Trophoblast cell (in vitro differentiated cells and primary cell): ENCODE data around the gene APOC3.

Experiments
- DNase-seq, 2 donors: peaks; one replicate each; pipeline ENCODE4 v3.0.0-alpha.2; 2016
- H2AFZ ChIP-seq: 2 replicates; pipeline ENCODE4 v1.6.1; 2013; ENCODE audit warnings: low read length, moderate library complexity, mild to moderate bottlenecking; ENCODE audit not compliant: insufficient read depth, poor library complexity
- H2AK5ac ChIP-seq: 2 replicates; pipeline ENCODE4 v1.6.1; 2013; ENCODE audit warnings: mild to moderate bottlenecking, low read length
- H2BK120ac ChIP-seq: 2 replicates; pipeline ENCODE4 v1.6.1; 2013; ENCODE audit warnings: low read length, mild to moderate bottlenecking, moderate library complexity; ENCODE audit not compliant: insufficient read depth, poor library complexity
- H2BK12ac ChIP-seq: 2 replicates; pipeline ENCODE4 v1.6.1; 2013; ENCODE audit warnings: mild to moderate bottlenecking, low read length, moderate library complexity
- H2BK5ac ChIP-seq: 2 replicates; pipeline ENCODE4 v1.6.1; 2013; ENCODE audit warnings: low read length, low read depth, moderate library complexity, mild to moderate bottlenecking; ENCODE audit not compliant: poor library complexity
- H3K14ac ChIP-seq: 2 replicates; pipeline ENCODE4 v1.6.1; 2013; ENCODE audit warnings: mild to moderate bottlenecking, low read length
- H3K18ac ChIP-seq: 2 replicates; pipeline ENCODE4 v1.6.1; 2013; ENCODE audit warnings: mild to moderate bottlenecking, low read length
- H3K23ac ChIP-seq: 2 replicates; pipeline ENCODE4 v1.6.1; 2013; ENCODE audit warnings: low read length
- H3K27ac ChIP-seq: 2 replicates; pipeline ENCODE4 v1.5.1; 2013; ENCODE audit warnings: low read depth, mild to moderate bottlenecking, inconsistent platforms, low read length, moderate library complexity
- H3K27me3 ChIP-seq: 2 replicates; pipeline ENCODE4 v1.6.1; 2013; ENCODE audit warnings: inconsistent platforms, mild to moderate bottlenecking, low read length, moderate library complexity; ENCODE audit not compliant: insufficient read depth
- H3K36me3 ChIP-seq, 2 experiments: 1 replicate in 1 of 2; 2 replicates in 1 of 2; pipeline ENCODE4 v1.6.1; 2013; ENCODE audit warnings: low read length in 2 of 2, mild to moderate bottlenecking in 2 of 2, moderate library complexity in 1 of 2; ENCODE audit not compliant: insufficient read depth in 2 of 2, control insufficient read depth in 1 of 2
- H3K4ac ChIP-seq: 2 replicates; pipeline ENCODE4 v1.6.1; 2013; ENCODE audit warnings: low read depth, mild to moderate bottlenecking, low read length, moderate library complexity
- H3K4me1 ChIP-seq, 2 experiments: 1 replicate in 1 of 2; 2 replicates in 1 of 2; pipeline ENCODE4 v1.6.1; 2013; ENCODE audit warnings: low read length in 2 of 2, mild to moderate bottlenecking in 2 of 2, moderate library complexity in 1 of 2; ENCODE audit not compliant: insufficient read depth in 2 of 2, control insufficient read depth in 1 of 2
- H3K4me2 ChIP-seq: 2 replicates; pipeline ENCODE4 v1.6.1; 2013; ENCODE audit warnings: inconsistent platforms, mild to moderate bottlenecking, low read length, moderate library complexity
- H3K4me3 ChIP-seq: 2 replicates; pipeline ENCODE4 v1.5.1; 2013; ENCODE audit warnings: mild to moderate bottlenecking, low read depth, low read length, inconsistent platforms
- H3K79me1 ChIP-seq: one replicate; pipeline ENCODE4 v1.6.1; 2013; ENCODE audit warnings: low read length
- H3K79me2 ChIP-seq: 2 replicates; pipeline ENCODE4 v1.6.1; 2013; ENCODE audit warnings: low read length, mild to moderate bottlenecking; ENCODE audit not compliant: control insufficient read depth, insufficient read depth, poor library complexity
- H3K9ac ChIP-seq: 2 replicates; pipeline ENCODE4 v1.6.1; 2013; ENCODE audit warnings: mild to moderate bottlenecking, low read length
- H3K9me3 ChIP-seq: 2 replicates; pipeline ENCODE4 v1.6.1; 2013; ENCODE audit warnings: low read depth, mild to moderate bottlenecking, control low read depth, inconsistent platforms, low read length; ENCODE audit not compliant: insufficient read depth
- H4K12ac ChIP-seq: 2 replicates; pipeline ENCODE4 v1.6.1; 2013; ENCODE audit warnings: low read depth, mild to moderate bottlenecking, low read length, moderate library complexity
- H4K8ac ChIP-seq: 2 replicates; pipeline ENCODE4 v1.6.1; 2013; ENCODE audit warnings: low read depth, mild to moderate bottlenecking, low read length, moderate library complexity
- H4K91ac ChIP-seq: one replicate; pipeline ENCODE4 v1.6.1; 2013; ENCODE audit warnings: low read depth, mild to moderate bottlenecking, low read length, moderate library complexity
- WGBS: extraction: QIAGEN DNeasy Blood & Tissue Kit; methylation state at CpG from one replicate; pipeline ENCODE4 v1.1.7; 2013; ENCODE audit warnings: missing lambda C conversion rate; ENCODE audit not compliant: insufficient read length, insufficient coverage; ENCODE audit errors: extremely low coverage; 5-methylcytosine and 5-hydroxymethylcytosine counted together

APOC3 gene

DNA sequence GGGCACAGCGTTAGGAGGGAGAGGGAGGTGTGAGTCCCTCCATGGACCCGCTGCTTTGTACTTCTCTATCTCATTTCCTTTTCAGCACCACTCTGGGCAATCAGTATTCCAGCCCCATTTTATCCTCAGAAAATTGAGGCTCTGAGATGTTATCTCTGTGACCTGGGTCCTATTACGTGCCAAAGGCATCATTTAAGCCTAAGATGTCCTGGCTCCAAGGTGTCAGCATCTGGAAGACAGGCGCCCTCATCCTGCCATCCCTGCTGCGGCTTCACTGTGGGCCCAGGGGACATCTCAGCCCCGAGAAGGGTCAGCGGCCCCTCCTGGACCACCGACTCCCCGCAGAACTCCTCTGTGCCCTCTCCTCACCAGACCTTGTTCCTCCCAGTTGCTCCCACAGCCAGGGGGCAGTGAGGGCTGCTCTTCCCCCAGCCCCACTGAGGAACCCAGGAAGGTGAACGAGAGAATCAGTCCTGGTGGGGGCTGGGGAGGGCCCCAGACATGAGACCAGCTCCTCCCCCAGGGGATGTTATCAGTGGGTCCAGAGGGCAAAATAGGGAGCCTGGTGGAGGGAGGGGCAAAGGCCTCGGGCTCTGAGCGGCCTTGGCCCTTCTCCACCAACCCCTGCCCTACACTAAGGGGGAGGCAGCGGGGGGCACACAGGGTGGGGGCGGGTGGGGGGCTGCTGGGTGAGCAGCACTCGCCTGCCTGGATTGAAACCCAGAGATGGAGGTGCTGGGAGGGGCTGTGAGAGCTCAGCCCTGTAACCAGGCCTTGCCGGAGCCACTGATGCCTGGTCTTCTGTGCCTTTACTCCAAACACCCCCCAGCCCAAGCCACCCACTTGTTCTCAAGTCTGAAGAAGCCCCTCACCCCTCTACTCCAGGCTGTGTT is 829 bp upstream of the APOC3 start:
- Histone ChIP-seq H2AK5ac (no peak overlapping the region), H3K9me3 (no peaks in the 10 kb centered on the region), H3K79me2 (no peaks in the 10 kb centered on the region), H4K12ac (no peak overlapping the region), H3K79me1 (peaks cover 3% of the 10 kb centered on the region), H3K9ac (peak overlapping the region; percentile 18), H2BK5ac (no peak overlapping the region), H3K27ac (no peak overlapping the region), H4K8ac (no peak overlapping the region), H3K36me3 (no peaks in the 10 kb centered on the region), H3K18ac (no peak overlapping the region), H3K14ac (no peak overlapping the region), H3K4me2 (no peak overlapping the region), H2BK120ac (no peak overlapping the region), H2BK12ac (peak overlapping the region; percentile 4), H2AFZ (no peak overlapping the region), H3K4me3 (no peak overlapping the region), H3K27me3 (no peaks in the 10 kb centered on the region), H3K23ac (no peak overlapping the region), H3K4ac (no peak overlapping the region), H3K4me1 (peaks cover 5% of the 10 kb centered on the region in 2 experiments), H4K91ac (no peak overlapping the region)
- DNase-seq: no peak
- no CpG with 5 or more reads among the region's 16 CpGs for WGBS

DNA sequence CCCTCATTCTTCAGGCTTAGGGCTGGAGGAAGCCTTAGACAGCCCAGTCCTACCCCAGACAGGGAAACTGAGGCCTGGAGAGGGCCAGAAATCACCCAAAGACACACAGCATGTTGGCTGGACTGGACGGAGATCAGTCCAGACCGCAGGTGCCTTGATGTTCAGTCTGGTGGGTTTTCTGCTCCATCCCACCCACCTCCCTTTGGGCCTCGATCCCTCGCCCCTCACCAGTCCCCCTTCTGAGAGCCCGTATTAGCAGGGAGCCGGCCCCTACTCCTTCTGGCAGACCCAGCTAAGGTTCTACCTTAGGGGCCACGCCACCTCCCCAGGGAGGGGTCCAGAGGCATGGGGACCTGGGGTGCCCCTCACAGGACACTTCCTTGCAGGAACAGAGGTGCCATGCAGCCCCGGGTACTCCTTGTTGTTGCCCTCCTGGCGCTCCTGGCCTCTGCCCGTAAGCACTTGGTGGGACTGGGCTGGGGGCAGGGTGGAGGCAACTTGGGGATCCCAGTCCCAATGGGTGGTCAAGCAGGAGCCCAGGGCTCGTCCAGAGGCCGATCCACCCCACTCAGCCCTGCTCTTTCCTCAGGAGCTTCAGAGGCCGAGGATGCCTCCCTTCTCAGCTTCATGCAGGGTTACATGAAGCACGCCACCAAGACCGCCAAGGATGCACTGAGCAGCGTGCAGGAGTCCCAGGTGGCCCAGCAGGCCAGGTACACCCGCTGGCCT is 641 bp downstream of the APOC3 start:
- Histone ChIP-seq H4K91ac (peak overlapping the region; percentile 50), H2BK120ac (peak overlapping the region; percentile 27), H3K27ac (no peak overlapping the region), H2AK5ac (peak overlapping the region; percentile 73), H3K27me3 (no peaks in the 10 kb centered on the region), H3K14ac (peak overlapping the region; percentile 11), H3K9me3 (no peaks in the 10 kb centered on the region), H2AFZ (no peak overlapping the region), H3K4me2 (no peak overlapping the region), H2BK12ac (no peak overlapping the region), H3K4ac (no peak overlapping the region), H3K23ac (no peak overlapping the region), H4K8ac (no peak overlapping the region), H3K18ac (no peak overlapping the region), H2BK5ac (no peak overlapping the region), H4K12ac (no peak overlapping the region), H3K36me3 (no peaks in the 10 kb centered on the region), H3K79me2 (no peaks in the 10 kb centered on the region), H3K4me1 (peaks cover 5% of the 10 kb centered on the region in 2 experiments), H3K4me3 (no peak overlapping the region), H3K9ac (no peak overlapping the region), H3K79me1 (peaks cover 3% of the 10 kb centered on the region)
- no peak for DNase-seq
- no CpG with 5 or more reads among the region's 17 CpGs for WGBS

DNA sequence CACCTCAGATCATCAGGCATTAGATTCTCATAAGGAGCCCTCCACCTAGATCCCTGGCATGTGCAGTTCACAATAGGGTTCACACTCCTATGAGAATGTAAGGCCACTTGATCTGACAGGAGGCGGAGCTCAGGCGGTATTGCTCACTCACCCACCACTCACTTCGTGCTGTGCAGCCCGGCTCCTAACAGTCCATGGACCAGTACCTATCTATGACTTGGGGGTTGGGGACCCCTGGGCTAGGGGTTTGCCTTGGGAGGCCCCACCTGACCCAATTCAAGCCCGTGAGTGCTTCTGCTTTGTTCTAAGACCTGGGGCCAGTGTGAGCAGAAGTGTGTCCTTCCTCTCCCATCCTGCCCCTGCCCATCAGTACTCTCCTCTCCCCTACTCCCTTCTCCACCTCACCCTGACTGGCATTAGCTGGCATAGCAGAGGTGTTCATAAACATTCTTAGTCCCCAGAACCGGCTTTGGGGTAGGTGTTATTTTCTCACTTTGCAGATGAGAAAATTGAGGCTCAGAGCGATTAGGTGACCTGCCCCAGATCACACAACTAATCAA is 2.2 kb downstream of the APOC3 start:
- H2AK5ac ChIP-seq: no peak overlapping the region
- H3K4me3 ChIP-seq: no peak overlapping the region
- no peaks in the 10 kb centered on the region for H3K9me3 ChIP-seq
- no peak overlapping the region for H2BK5ac ChIP-seq
- no peak overlapping the region for H2BK12ac ChIP-seq
- no peak overlapping the region for H3K4me2 ChIP-seq
- no peak overlapping the region for H4K8ac ChIP-seq
- H3K27me3 ChIP-seq: no peaks in the 10 kb centered on the region
- no peak overlapping the region for H4K91ac ChIP-seq
- no peak overlapping the region for H3K9ac ChIP-seq
- H3K4ac ChIP-seq: no peak overlapping the region
- H3K79me2 ChIP-seq: no peaks in the 10 kb centered on the region
- H3K18ac ChIP-seq: no peak overlapping the region
- no peak overlapping the region for H3K14ac ChIP-seq
- no peaks in the 10 kb centered on the region for H3K36me3 ChIP-seq
- H2BK120ac ChIP-seq: no peak overlapping the region
- H3K4me1 ChIP-seq: peaks cover 8% of the 10 kb centered on the region in 2 experiments
- H3K79me1 ChIP-seq: peaks cover 3% of the 10 kb centered on the region
- no peak overlapping the region for H2AFZ ChIP-seq
- H3K27ac ChIP-seq: no peak overlapping the region
- no CpG with 5 or more reads among the region's 7 CpGs for WGBS
- no peak overlapping the region for H3K23ac ChIP-seq
- no peak for DNase-seq
- no peak overlapping the region for H4K12ac ChIP-seq

DNA sequence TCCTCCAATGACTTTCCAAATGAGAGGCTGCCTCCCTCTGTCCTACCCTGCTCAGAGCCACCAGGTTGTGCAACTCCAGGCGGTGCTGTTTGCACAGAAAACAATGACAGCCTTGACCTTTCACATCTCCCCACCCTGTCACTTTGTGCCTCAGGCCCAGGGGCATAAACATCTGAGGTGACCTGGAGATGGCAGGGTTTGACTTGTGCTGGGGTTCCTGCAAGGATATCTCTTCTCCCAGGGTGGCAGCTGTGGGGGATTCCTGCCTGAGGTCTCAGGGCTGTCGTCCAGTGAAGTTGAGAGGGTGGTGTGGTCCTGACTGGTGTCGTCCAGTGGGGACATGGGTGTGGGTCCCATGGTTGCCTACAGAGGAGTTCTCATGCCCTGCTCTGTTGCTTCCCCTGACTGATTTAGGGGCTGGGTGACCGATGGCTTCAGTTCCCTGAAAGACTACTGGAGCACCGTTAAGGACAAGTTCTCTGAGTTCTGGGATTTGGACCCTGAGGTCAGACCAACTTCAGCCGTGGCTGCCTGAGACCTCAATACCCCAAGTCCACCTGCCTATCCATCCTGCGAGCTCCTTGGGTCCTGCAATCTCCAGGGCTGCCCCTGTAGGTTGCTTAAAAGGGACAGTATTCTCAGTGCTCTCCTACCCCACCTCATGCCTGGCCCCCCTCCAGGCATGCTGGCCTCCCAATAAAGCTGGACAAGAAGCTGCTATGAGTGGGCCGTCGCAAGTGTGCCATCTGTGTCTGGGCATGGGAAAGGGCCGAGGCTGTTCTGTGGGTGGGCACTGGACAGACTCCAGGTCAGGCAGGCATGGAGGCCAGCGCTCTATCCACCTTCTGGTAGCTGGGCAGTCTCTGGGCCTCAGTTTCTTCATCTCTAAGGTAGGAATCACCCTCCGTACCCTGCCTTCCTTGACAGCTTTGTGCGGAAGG is 2.9 kb downstream of the APOC3 start:
- H2BK12ac ChIP-seq: no peak overlapping the region
- peaks cover 3% of the 10 kb centered on the region for H3K79me1 ChIP-seq
- no peaks in the 10 kb centered on the region for H3K9me3 ChIP-seq
- H3K9ac ChIP-seq: no peak overlapping the region
- H3K27me3 ChIP-seq: no peaks in the 10 kb centered on the region
- H3K4me1 ChIP-seq: peaks cover 13 to 14% of the 10 kb centered on the region in 2 experiments
- H3K18ac ChIP-seq: no peak overlapping the region
- DNase-seq: no peak
- no peak overlapping the region for H4K8ac ChIP-seq
- H2AK5ac ChIP-seq: no peak overlapping the region
- H3K27ac ChIP-seq: no peak overlapping the region
- H3K4ac ChIP-seq: no peak overlapping the region
- WGBS: no CpG with 5 or more reads among the region's 13 CpGs
- H3K79me2 ChIP-seq: no peaks in the 10 kb centered on the region
- no peak overlapping the region for H3K23ac ChIP-seq
- no peak overlapping the region for H3K4me3 ChIP-seq
- no peak overlapping the region for H2BK120ac ChIP-seq
- no peak overlapping the region for H4K12ac ChIP-seq
- H3K14ac ChIP-seq: no peak overlapping the region
- no peak overlapping the region for H2AFZ ChIP-seq
- H2BK5ac ChIP-seq: no peak overlapping the region
- H3K36me3 ChIP-seq: no peaks in the 10 kb centered on the region
- H4K91ac ChIP-seq: no peak overlapping the region
- no peak overlapping the region for H3K4me2 ChIP-seq
